Caco-2 (cell line): ENCODE results near the gene CACNA1G. TPM values are rescaled to one million over a fixed set of nuclear protein-coding genes. Genes with fewer than 3 reads are reported as not detected.

Experiments
- BruUV-seq: library from RNA; stranded (reverse); fragments of 400-500 nt; replicated peaks from 2 replicates; lab custom pipeline; 2021; lab: Mats Ljungman, UMichigan
- CTCF ChIA-PET: fragments of 300-600 bp; sonication (Branson Sonifier 250); formaldehyde crosslinking; loops from one replicate; lab custom pipeline; 2022; ENCODE audit warnings: antibody characterized with exemption; lab: Charles Lee
- POLR2A ChIA-PET: fragments of 300-600 bp; sonication (Branson Sonifier 250); formaldehyde crosslinking; loops from one replicate; lab custom pipeline; 2022; ENCODE audit warnings: antibody characterized with exemption; lab: Charles Lee
- DNase-seq, 2 experiments: peaks; one replicate each; pipeline versions ENCODE4 v3.0.0 to v3.0.0-alpha.2; 2020 to 2022
- H3K27me3 ChIP-seq: replicated peaks from 2 replicates; pipeline ENCODE4 v1.6.0; 2011; ENCODE audit warnings: low read length; ENCODE audit not compliant: control insufficient read depth, insufficient read depth
- H3K36me3 ChIP-seq: 2 replicates; pipeline ENCODE4 v1.5.1; 2011; ENCODE audit warnings: low read length; ENCODE audit not compliant: control insufficient read depth, insufficient read depth
- H3K4me1 ChIP-seq: fragments of 250-450 bp; sonication (Bioruptor Pico); 2 replicates; pipeline ENCODE4 v1.5.1; 2020; ENCODE audit warnings: mild to moderate bottlenecking
- H3K4me3 ChIP-seq: 2 replicates; pipeline ENCODE4 v1.5.1; 2011; ENCODE audit warnings: low read depth, mild to moderate bottlenecking, control low read depth, low read length
- H3K9me3 ChIP-seq: fragments of 250-450 bp; sonication (Bioruptor Pico); 2 replicates; pipeline ENCODE4 v1.5.1; 2020; ENCODE audit warnings: mild to moderate bottlenecking, moderate library complexity
- H3K27ac Mint-ChIP-seq: one replicate; pipeline ENCODE4 v1.8.0; 2022; ENCODE audit warnings: mixed read lengths; ENCODE audit not compliant: unreplicated experiment
- H3K27me3 Mint-ChIP-seq: one replicate; pipeline ENCODE4 v1.8.0; 2022; ENCODE audit warnings: mixed read lengths; ENCODE audit not compliant: insufficient read depth, unreplicated experiment
- H3K36me3 Mint-ChIP-seq: one replicate; pipeline ENCODE4 v1.8.0; 2022; ENCODE audit warnings: mild to moderate bottlenecking, mixed read lengths; ENCODE audit not compliant: insufficient read depth, unreplicated experiment
- H3K4me1 Mint-ChIP-seq: one replicate; pipeline ENCODE4 v1.8.0; 2022; ENCODE audit warnings: low read depth, mixed read lengths; ENCODE audit not compliant: unreplicated experiment
- H3K4me3 Mint-ChIP-seq: one replicate; pipeline ENCODE4 v1.8.0; 2022; ENCODE audit warnings: mild to moderate bottlenecking, moderate library complexity, mixed read lengths; ENCODE audit not compliant: unreplicated experiment
- H3K9me3 Mint-ChIP-seq: one replicate; pipeline ENCODE4 v1.8.0; 2022; ENCODE audit warnings: mixed read lengths; ENCODE audit not compliant: unreplicated experiment
- intact Hi-C: fragments of 100-400 bp; cut with micrococcal nuclease; formaldehyde crosslinking; loops from one replicate; pipeline ENCODE4 v1.10.0; 2022; ENCODE audit not compliant: unreplicated experiment
- total RNA-seq: library from RNA; stranded (reverse); gene quantifications from 2 replicates; pipeline ENCODE4 v1.2.3, GENCODE V29; 2022
- TF ChIP-seq, protein P1 (sequence below), 2 experiments: fragments of 200-600 bp in 1 of 2; IDR thresholded peaks; 1 replicate in 1 of 2; 2 replicates in 1 of 2; pipeline versions ENCODE4 v1.5.1 to v1.8.0; 2011 to 2022; ENCODE audit warnings: antibody characterized with exemption in 1 of 2, control low read depth in 1 of 2, inconsistent platforms in 1 of 2, low read depth in 1 of 2, low read length in 1 of 2, mild to moderate bottlenecking in 1 of 2, moderate library complexity in 1 of 2; ENCODE audit not compliant: insufficient read depth in 1 of 2, severe bottlenecking in 1 of 2, unreplicated experiment in 1 of 2

Gene CACNA1G
- total RNA-seq, 1 experiment from 2014 or later = 1.4 TPM

DNA sequence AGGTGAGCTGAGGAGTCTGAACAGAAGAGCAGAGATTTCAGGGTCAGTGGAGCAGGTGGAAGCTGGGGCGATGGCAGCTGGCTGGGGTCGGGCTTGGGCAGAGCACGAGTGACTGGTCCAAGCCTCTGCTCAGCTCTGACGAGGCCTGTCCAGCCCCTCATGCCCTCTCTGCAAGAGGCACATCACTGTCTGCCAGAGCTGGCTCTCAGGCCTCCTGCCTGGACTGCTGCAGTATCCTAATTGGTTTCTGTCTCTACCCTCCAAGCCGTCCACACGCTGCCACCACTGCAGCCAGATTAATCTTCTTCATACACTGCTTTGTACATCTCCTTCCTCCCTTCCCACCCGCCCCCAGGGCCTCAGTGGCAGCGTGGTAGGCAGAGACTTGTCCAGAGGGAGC is 25.4 kb downstream of the CACNA1G start:
- ChIA-PET POLR2A (no interaction called here), CTCF (interaction anchor here (0.7 to 1.2 kb wide), 4 partner anchors 35 to 99 kb away, joined by 3 to 4 read pairs (median 3); no protein-coding TSS in a partner anchor)
- Histone ChIP-seq H3K27me3 (no peaks in the 10 kb centered on the region), H3K4me3 (no peak overlapping the region), H3K9me3 (peaks cover 3% of the 10 kb centered on the region; the same call in 1 of the 2 replicates), H3K36me3 (no peaks in the 10 kb centered on the region), H3K4me1 (peaks cover 9% of the 10 kb centered on the region)
- DNase-seq = no peak
- Mint-ChIP-seq H3K9me3 (no peaks in the 10 kb centered on the region), H3K4me3 (no peak overlapping the region), H3K27ac (no peak overlapping the region), H3K27me3 (no peaks in the 10 kb centered on the region), H3K36me3 (no peaks in the 10 kb centered on the region), H3K4me1 (peaks cover 7% of the 10 kb centered on the region)
- TF ChIP-seq, protein P1, sequence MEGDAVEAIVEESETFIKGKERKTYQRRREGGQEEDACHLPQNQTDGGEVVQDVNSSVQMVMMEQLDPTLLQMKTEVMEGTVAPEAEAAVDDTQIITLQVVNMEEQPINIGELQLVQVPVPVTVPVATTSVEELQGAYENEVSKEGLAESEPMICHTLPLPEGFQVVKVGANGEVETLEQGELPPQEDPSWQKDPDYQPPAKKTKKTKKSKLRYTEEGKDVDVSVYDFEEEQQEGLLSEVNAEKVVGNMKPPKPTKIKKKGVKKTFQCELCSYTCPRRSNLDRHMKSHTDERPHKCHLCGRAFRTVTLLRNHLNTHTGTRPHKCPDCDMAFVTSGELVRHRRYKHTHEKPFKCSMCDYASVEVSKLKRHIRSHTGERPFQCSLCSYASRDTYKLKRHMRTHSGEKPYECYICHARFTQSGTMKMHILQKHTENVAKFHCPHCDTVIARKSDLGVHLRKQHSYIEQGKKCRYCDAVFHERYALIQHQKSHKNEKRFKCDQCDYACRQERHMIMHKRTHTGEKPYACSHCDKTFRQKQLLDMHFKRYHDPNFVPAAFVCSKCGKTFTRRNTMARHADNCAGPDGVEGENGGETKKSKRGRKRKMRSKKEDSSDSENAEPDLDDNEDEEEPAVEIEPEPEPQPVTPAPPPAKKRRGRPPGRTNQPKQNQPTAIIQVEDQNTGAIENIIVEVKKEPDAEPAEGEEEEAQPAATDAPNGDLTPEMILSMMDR (IDR thresholded peaks at IDR 0.05; ENCODE audit: insufficient read depth in 1 of 2, low read depth in 1 of 2, low read length in 1 of 2, severe bottlenecking in 1 of 2, unreplicated experiment in 1 of 2) = no peak
- intact Hi-C loops = no loop called here
- no TSS peak for BruUV-seq

DNA sequence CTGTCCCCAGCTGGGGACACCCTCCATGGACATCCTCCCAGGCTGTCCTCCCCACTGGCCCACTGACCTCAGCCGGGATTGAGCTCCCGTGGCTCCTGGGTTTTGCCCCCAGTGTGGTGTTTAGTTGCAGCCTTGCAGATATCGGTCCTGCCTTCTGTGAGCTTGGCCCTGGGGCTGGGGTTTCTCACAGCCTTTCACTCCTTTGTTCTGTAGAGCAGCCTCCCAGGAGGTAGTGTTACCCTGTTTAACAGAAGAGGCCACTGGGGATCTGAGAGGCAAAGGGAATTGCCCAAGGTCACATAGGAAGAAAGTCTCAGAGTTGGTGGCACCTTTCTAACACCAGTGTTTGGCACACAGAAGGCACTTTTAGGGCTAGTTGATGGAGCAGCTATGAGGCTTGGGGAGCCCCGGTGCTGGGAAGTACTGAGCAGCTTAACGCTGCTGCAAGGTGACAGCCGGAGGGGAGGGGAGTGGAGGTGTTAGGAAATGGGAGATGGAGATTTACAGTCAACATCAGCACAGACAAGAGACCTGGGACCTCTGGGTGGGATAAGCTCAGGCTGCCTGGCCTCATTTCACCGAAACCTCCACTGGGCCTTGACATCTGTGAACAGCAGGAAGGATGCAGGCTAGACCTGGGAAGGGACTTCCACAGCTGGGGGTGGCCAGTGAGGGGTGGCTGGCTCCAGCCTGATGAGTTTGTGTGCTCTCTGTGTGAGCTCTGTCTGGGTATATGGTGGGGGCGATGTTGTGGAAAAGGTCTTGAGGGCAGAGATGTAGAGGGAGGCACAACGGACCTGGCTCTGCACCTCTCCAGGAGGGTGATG is 26.1 kb downstream of the CACNA1G start:
- no peaks in the 10 kb centered on the region for H3K36me3 Mint-ChIP-seq
- H3K36me3 ChIP-seq = no peaks in the 10 kb centered on the region
- H3K4me3 Mint-ChIP-seq = no peak overlapping the region
- peaks cover 7% of the 10 kb centered on the region for H3K4me1 Mint-ChIP-seq
- no peak overlapping the region for H3K27ac Mint-ChIP-seq
- intact Hi-C loops = no loop called here
- no peaks in the 10 kb centered on the region for H3K9me3 Mint-ChIP-seq
- H3K4me3 ChIP-seq = no peak overlapping the region
- no peaks in the 10 kb centered on the region for H3K27me3 Mint-ChIP-seq
- no peaks in the 10 kb centered on the region for H3K27me3 ChIP-seq
- H3K9me3 ChIP-seq = peaks cover 3% of the 10 kb centered on the region; the same call in 1 of the 2 replicates
- BruUV-seq = no TSS peak
- TF ChIP-seq, protein P1 (IDR thresholded peaks at IDR 0.05; ENCODE audit: insufficient read depth in 1 of 2, low read depth in 1 of 2, low read length in 1 of 2, severe bottlenecking in 1 of 2, unreplicated experiment in 1 of 2) = no peak
- POLR2A ChIA-PET = no interaction called here
- DNase-seq = no peak
- H3K4me1 ChIP-seq = peaks cover 9% of the 10 kb centered on the region
- CTCF ChIA-PET = interaction anchor here (0.5 to 1.2 kb wide), 6 partner anchors 33 to 98 kb away, joined by 3 to 6 read pairs (median 3); no protein-coding TSS in a partner anchor

DNA sequence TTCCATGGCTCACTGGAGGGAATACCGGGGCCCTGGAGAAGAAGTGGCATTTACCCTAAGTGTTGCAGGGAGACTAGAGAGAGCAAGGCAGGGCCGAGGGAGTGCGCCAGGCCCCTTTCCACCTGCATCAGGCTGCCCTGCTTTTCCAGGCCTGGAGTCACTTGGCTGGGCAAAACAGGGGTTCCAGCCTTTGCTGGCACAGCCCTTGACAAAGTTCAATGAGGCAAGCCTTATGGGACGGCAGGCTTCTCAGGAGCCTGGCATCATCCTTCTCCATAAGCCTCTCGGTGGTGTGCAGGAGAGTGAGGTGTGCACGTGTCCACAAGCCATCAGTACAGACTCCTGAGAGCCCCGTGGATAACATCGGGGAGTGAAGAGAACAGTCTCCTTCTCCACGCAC is 27.1 kb downstream of the CACNA1G start:
- Mint-ChIP-seq H3K36me3 (no peaks in the 10 kb centered on the region), H3K4me3 (no peak overlapping the region), H3K27ac (no peak overlapping the region), H3K27me3 (no peaks in the 10 kb centered on the region), H3K4me1 (peaks cover 7% of the 10 kb centered on the region), H3K9me3 (no peaks in the 10 kb centered on the region)
- no peaks in the 10 kb centered on the region for H3K27me3 ChIP-seq
- no peak overlapping the region for H3K4me3 ChIP-seq
- no peaks in the 10 kb centered on the region for H3K9me3 ChIP-seq
- CTCF ChIA-PET = interaction anchor here (0.9 kb wide), 1 partner anchor 38 kb away, joined by 3 read pairs; no protein-coding TSS in a partner anchor
- no peak for DNase-seq
- H3K36me3 ChIP-seq = no peaks in the 10 kb centered on the region
- no TSS peak for BruUV-seq
- TF ChIP-seq, protein P1 (IDR thresholded peaks at IDR 0.05; ENCODE audit: insufficient read depth in 1 of 2, low read depth in 1 of 2, low read length in 1 of 2, severe bottlenecking in 1 of 2, unreplicated experiment in 1 of 2) = no peak
- POLR2A ChIA-PET = no interaction called here
- intact Hi-C loops = no loop called here
- peaks cover 9% of the 10 kb centered on the region for H3K4me1 ChIP-seq
